Vagina (tissue), 2 donors: ENCODE data around the gene IRAK3. TPM values are rescaled to one million over a fixed set of nuclear protein-coding genes. Genes with fewer than 3 reads are reported as not detected.
A peak's percentile ranks its signal among the peaks of the same experiment; 100 is the strongest.
"Not testable (repeated sequence)": the region's sequence is repeated elsewhere in the genome, so short reads cannot be mapped to it uniquely, and the experiment has no call there.

Experiments used
- DNase-seq, 2 donors: peaks; one replicate each; pipeline ENCODE4 v3.0.0-alpha.2; 2017; ENCODE audit errors: extremely low spot score in 2 of 2
- H3K27ac ChIP-seq: fragments of 200-600 bp; sonication (generic); one replicate; pipeline ENCODE4 v1.5.1; 2019
- H3K27me3 ChIP-seq: fragments of 200-600 bp; sonication (generic); one replicate; pipeline ENCODE4 v1.5.1; 2019
- H3K36me3 ChIP-seq, 2 donors: fragments of 200-600 bp; sonication (generic); one replicate each; pipeline ENCODE4 v1.5.1; 2017 to 2019
- H3K4me1 ChIP-seq: fragments of 200-600 bp; sonication (generic); one replicate; pipeline ENCODE4 v1.5.1; 2019
- H3K4me3 ChIP-seq, 2 donors: fragments of 200-600 bp; sonication (generic); 1 replicate in 1 of 2; 2 replicates in 1 of 2; pipeline ENCODE4 v1.5.1; 2016 to 2019
- H3K9me3 ChIP-seq: fragments of 200-600 bp; sonication (generic); one replicate; pipeline ENCODE4 v1.5.1; 2019
- CTCF ChIP-seq, 3 experiments: fragments of 450-650 bp in 2 of 3; fragments of 200-600 bp in 1 of 3; sonication (generic) in 1 of 3; IDR thresholded peaks; one replicate each; pipeline ENCODE4 v1.5.1; 2017 to 2019; ENCODE audit warnings: antibody characterized with exemption in 3 of 3, mild to moderate bottlenecking in 2 of 3, moderate library complexity in 2 of 3
- POLR2A ChIP-seq, 2 donors: fragments of 450-650 bp; IDR thresholded peaks; one replicate each; pipeline ENCODE4 v1.6.1; 2017; ENCODE audit warnings: antibody characterized with exemption in 2 of 2, mild to moderate bottlenecking in 2 of 2, moderate library complexity in 2 of 2
- POLR2AphosphoS5 ChIP-seq, 2 donors: sonication (generic); formaldehyde crosslinking; IDR thresholded peaks; one replicate each; pipeline ENCODE4 v1.9.0; 2017; ENCODE audit warnings: antibody characterized with exemption in 2 of 2, mild to moderate bottlenecking in 2 of 2, low read depth in 1 of 2; ENCODE audit not compliant: insufficient read depth in 1 of 2
- intact Hi-C: fragments of 100-400 bp; cut with DNase I; formaldehyde crosslinking; loops from one replicate; pipeline ENCODE4 v1.15.1; 2023
- total RNA-seq: library from RNA; depleted of rRNA; stranded (reverse); fragments of >200 nt; gene quantifications from one replicate; pipeline ENCODE4 v1.2.3, GENCODE V29; 2016

The IRAK3 gene
- total RNA-seq, 1 donor from 2014 or later, result 23.1 TPM

- Histone ChIP-seq H3K9me3 (no peaks in the 10 kb centered on the region), H3K36me3 (no peaks in the 10 kb centered on the region), H3K4me3 (peak overlapping the region; percentile 60 to 62), H3K4me1 (peaks cover 14% of the 10 kb centered on the region), H3K27ac (peak overlapping the region; percentile 56), H3K27me3 (no peaks in the 10 kb centered on the region)
- intact Hi-C loops, result no loop called here
- TF ChIP-seq CTCF (IDR thresholded peaks at IDR 0.05) (no peak), POLR2AphosphoS5 (IDR thresholded peaks at IDR 0.05; ENCODE audit: insufficient read depth in 1 of 2, low read depth in 1 of 2) (no peak), POLR2A (IDR thresholded peaks at IDR 0.05) (no peak)
- DNase-seq, result no peak
These were observed 113.8 kb downstream of the IRAK3 start for GRCh38 chr12:66302827-66303169.

DNA sequence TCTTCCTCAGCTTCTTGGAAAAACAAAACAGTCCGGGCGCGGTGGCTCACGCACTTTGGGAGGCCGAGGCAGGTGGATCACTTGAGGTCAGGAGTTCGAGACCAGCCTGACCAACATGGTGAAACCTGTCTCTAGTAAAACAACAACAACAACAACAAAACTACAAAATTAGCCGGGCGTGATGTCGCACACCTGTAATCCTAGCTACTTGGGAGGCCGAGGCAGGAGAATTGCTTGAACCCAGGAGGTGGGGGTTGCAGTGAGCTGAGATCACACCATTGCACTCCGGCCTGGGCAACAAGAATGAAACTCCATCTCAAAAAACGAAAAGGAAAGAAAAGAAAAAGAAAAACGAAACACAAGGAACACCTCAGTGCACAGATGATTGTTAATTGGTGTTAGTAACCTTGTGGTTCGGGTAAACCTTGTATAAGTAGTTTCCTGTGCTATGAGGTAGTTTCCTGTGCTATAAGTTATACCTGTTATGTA, 114.3 kb downstream of the IRAK3 start:
- H3K27me3 ChIP-seq, H3K9me3 ChIP-seq, intact Hi-C loops, H3K27ac ChIP-seq, DNase-seq, H3K36me3 ChIP-seq: not testable (repeated sequence)
- H3K4me1 ChIP-seq, result peaks cover 14% of the 10 kb centered on the region
- H3K4me3 ChIP-seq, result peak overlapping the region; percentile 12 to 60

Other genes starting within 250 kb of the IRAK3 start
- gene LLPH, start 58.5 kb upstream of the IRAK3 start, total RNA-seq, result 3.9 TPM
- gene TMBIM4, start 19.2 kb upstream of the IRAK3 start, total RNA-seq, result 98.7 TPM
- gene HELB, start 113.3 kb downstream of the IRAK3 start, total RNA-seq, result 5.2 TPM